PC-3 (cell line): ENCODE data around the gene JMJD4. TPM values are rescaled to one million over a fixed set of nuclear protein-coding genes. Genes with fewer than 3 reads are reported as not detected.

ENCODE experiments used
- ATAC-seq: fragments of 200-7000 bp; cut with Tn5 transposase; 2 replicates; pipeline ENCODE4 v1.9.1; 2020; ENCODE audit warnings: mild to moderate bottlenecking, moderate library complexity
- BruUV-seq: library from RNA; stranded (reverse); fragments of 400-500 nt; replicated peaks from 2 replicates; lab custom pipeline; 2021; lab: Mats Ljungman, UMichigan
- CTCF ChIA-PET: fragments of 300-600 bp; sonication (Branson Sonifier 250); formaldehyde crosslinking; loops from one replicate; lab custom pipeline; 2022; ENCODE audit warnings: antibody characterized with exemption; lab: Charles Lee
- POLR2A ChIA-PET: fragments of 300-600 bp; sonication (Branson Sonifier 250); formaldehyde crosslinking; loops from one replicate; lab custom pipeline; 2022; ENCODE audit warnings: antibody characterized with exemption; ENCODE audit not compliant: unreplicated experiment; lab: Charles Lee
- DNase-seq: peaks from one replicate; pipeline ENCODE4 v3.0.0-alpha.2; 2015
- H2AFZ ChIP-seq: fragments of 300-600 bp; sonication (generic); 2 replicates; pipeline ENCODE4 v1.6.0; 2016; ENCODE audit warnings: antibody characterized with exemption, low read length
- H3F3A ChIP-seq: fragments of 300-600 bp; sonication (generic); one replicate; pipeline ENCODE4 v1.6.0; 2017; ENCODE audit warnings: antibody characterized with exemption, low read length, control low read depth, mild to moderate bottlenecking; ENCODE audit not compliant: unreplicated experiment
- H3K27ac ChIP-seq: fragments of 300-600 bp; sonication (generic); 2 replicates; pipeline ENCODE4 v1.5.1; 2016; ENCODE audit warnings: mild to moderate bottlenecking, low read length
- H3K27me3 ChIP-seq: fragments of 300-600 bp; sonication (generic); 2 replicates; pipeline ENCODE4 v1.6.1; 2016; ENCODE audit warnings: low read length, mixed read lengths
- H3K36me3 ChIP-seq: fragments of 300-600 bp; sonication (generic); 2 replicates; pipeline ENCODE4 v1.6.1; 2016; ENCODE audit warnings: low read depth, mixed run types, low read length, mixed read lengths
- H3K4me1 ChIP-seq: fragments of 300-600 bp; sonication (generic); 2 replicates; pipeline ENCODE4 v1.5.1; 2016; ENCODE audit warnings: low read length; ENCODE audit not compliant: insufficient read depth
- H3K4me2 ChIP-seq: fragments of 300-600 bp; sonication (generic); 2 replicates; pipeline ENCODE4 v1.6.0; 2016; ENCODE audit warnings: low read length
- H3K4me3 ChIP-seq: fragments of 300-600 bp; sonication (generic); 2 replicates; pipeline ENCODE4 v1.5.1; 2016; ENCODE audit warnings: mild to moderate bottlenecking, low read length, mixed read lengths
- H3K79me2 ChIP-seq: fragments of 300-600 bp; sonication (generic); 2 replicates; pipeline ENCODE4 v1.6.1; 2017; ENCODE audit warnings: low read length, mixed read lengths
- H3K9ac ChIP-seq: fragments of 300-600 bp; sonication (generic); 2 replicates; pipeline ENCODE4 v1.6.0; 2016; ENCODE audit warnings: mild to moderate bottlenecking, low read length
- H3K9me2 ChIP-seq: fragments of 300-600 bp; sonication (generic); replicated peaks from 2 replicates; pipeline ENCODE4 v1.6.1; 2016; ENCODE audit warnings: mixed run types, low read length, mixed read lengths
- H3K9me3 ChIP-seq: fragments of 300-600 bp; sonication (generic); 2 replicates; pipeline ENCODE4 v1.6.1; 2016; ENCODE audit warnings: low read length, mixed read lengths
- H4K20me1 ChIP-seq: fragments of 300-600 bp; sonication (generic); 2 replicates; pipeline ENCODE4 v1.6.1; 2016; ENCODE audit warnings: low read length, mixed read lengths
- CTCF ChIP-seq: fragments of 300-600 bp; sonication (generic); conservative IDR thresholded peaks from 2 replicates; pipeline ENCODE4 v1.5.1; 2017; ENCODE audit warnings: antibody characterized with exemption, low read depth, mild to moderate bottlenecking, low read length
- EZH2 ChIP-seq: fragments of 300-600 bp; sonication (generic); IDR thresholded peaks from one replicate; pipeline ENCODE4 v1.6.1; 2017; ENCODE audit warnings: antibody characterized with exemption, mild to moderate bottlenecking, low read length; ENCODE audit not compliant: unreplicated experiment
- EZH2phosphoT487 ChIP-seq: fragments of 300-600 bp; sonication (generic); IDR thresholded peaks from 2 replicates; pipeline ENCODE4 v1.6.1; 2018; ENCODE audit warnings: mild to moderate bottlenecking, antibody characterized with exemption, low read length, borderline replicate concordance
- intact Hi-C: fragments of 100-400 bp; cut with micrococcal nuclease; formaldehyde crosslinking; loops from 2 replicates; pipeline ENCODE4 v1.9.0; 2023
- total RNA-seq: library from RNA; depleted of rRNA; stranded (reverse); fragments of >200 nt; gene quantifications from 2 replicates; pipeline ENCODE4 v1.2.3, GENCODE V29; 2014

JMJD4 gene
- total RNA-seq, 1 experiment from 2014 or later: 80.5 TPM

GRCh38 chr1:227769047-227769935 is 34.2 kb upstream of the JMJD4 start:
- BruUV-seq: no TSS peak
- Histone ChIP-seq H3K36me3 (peaks cover 43% of the 10 kb centered on the region), H4K20me1 (peaks cover 23% of the 10 kb centered on the region), H3K4me1 (peaks cover 28% of the 10 kb centered on the region), H3K4me3 (no peak overlapping the region), H3K9me3 (no peaks in the 10 kb centered on the region), H3K79me2 (peaks cover 23% of the 10 kb centered on the region), H3K27ac (no peak overlapping the region), H3K9ac (no peak overlapping the region), H2AFZ (no peak overlapping the region), H3F3A (no peaks in the 10 kb centered on the region), H3K4me2 (no peak overlapping the region), H3K27me3 (no peaks in the 10 kb centered on the region), H3K9me2 (no peaks in the 10 kb centered on the region)
- CTCF ChIA-PET: no interaction called here
- no peak for ATAC-seq
- no peak for DNase-seq
- intact Hi-C loops: loop anchor here (10.0 kb wide), 1 partner anchor 316 kb away; the partner anchor contains the start of gene ARF1
- TF ChIP-seq EZH2phosphoT487: no peak
- no peak for TF ChIP-seq CTCF
- TF ChIP-seq EZH2: no peak
- POLR2A ChIA-PET: no interaction called here

GRCh38 chr1:227768640-227769039 is 33.5 kb upstream of the JMJD4 start:
- H3K9ac ChIP-seq: no peak overlapping the region

More at GRCh38 chr1:227768640-227769039, 33.5 kb upstream of the JMJD4 start:
- intact Hi-C loops: loop anchor here (10.0 kb wide), 1 partner anchor 316 kb away; the partner anchor contains the start of gene ARF1
- Histone ChIP-seq H3K4me2 (no peak overlapping the region), H3K9me3 (no peaks in the 10 kb centered on the region), H3K9me2 (no peaks in the 10 kb centered on the region), H3F3A (no peaks in the 10 kb centered on the region), H3K27ac (no peak overlapping the region), H2AFZ (no peak overlapping the region), H3K36me3 (peaks cover 41% of the 10 kb centered on the region), H3K27me3 (no peaks in the 10 kb centered on the region), H3K4me3 (no peak overlapping the region), H4K20me1 (peaks cover 25% of the 10 kb centered on the region), H3K79me2 (peaks cover 23% of the 10 kb centered on the region), H3K4me1 (peaks cover 34% of the 10 kb centered on the region)
- BruUV-seq: no TSS peak
- DNase-seq: no peak
- TF ChIP-seq CTCF (no peak), EZH2 (no peak), EZH2phosphoT487 (no peak)
- CTCF ChIA-PET: no interaction called here
- POLR2A ChIA-PET: no interaction called here
- ATAC-seq: no peak
